Measurements from ENCODE around the gene KCNG2. TPM values are rescaled to one million over a fixed set of nuclear protein-coding genes. Genes with fewer than 3 reads are reported as not detected.

Gene KCNG2
- total RNA-seq, 2 experiments from 2014 or later, result not detected

- ChIA-PET CTCF (interaction anchor here (1.2 kb wide), 1 partner anchor 8 kb away, joined by 4 read pairs; no protein-coding TSS in a partner anchor), POLR2A (no interaction called here)
- H3K27me3 Mint-ChIP-seq, result no peaks in the 10 kb centered on the region
- H3K4me3 Mint-ChIP-seq, result no peak overlapping the region
- peaks cover 27% of the 10 kb centered on the region for H3K4me1 Mint-ChIP-seq
- peaks cover 25% of the 10 kb centered on the region for H3K36me3 Mint-ChIP-seq (ENCODE audit: low read depth)
- H3K27ac Mint-ChIP-seq, result no peak overlapping the region
- no peaks in the 10 kb centered on the region for H3K9me3 Mint-ChIP-seq
- DNase-seq, result no peak
These were observed 145.9 kb downstream of the KCNG2 start for GRCh38 chr18:79943608-79944125.

GRCh38 chr18:79944126-79944731 is 146.5 kb downstream of the KCNG2 start:
- Mint-ChIP-seq H3K9me3 (no peaks in the 10 kb centered on the region), H3K27ac (peak overlapping the region; percentile 79), H3K4me1 (peaks cover 33% of the 10 kb centered on the region), H3K36me3 (ENCODE audit: low read depth) (peaks cover 26% of the 10 kb centered on the region), H3K27me3 (no peaks in the 10 kb centered on the region), H3K4me3 (no peak overlapping the region)
- peak; percentile 54 for DNase-seq
- POLR2A ChIA-PET, result no interaction called here
- CTCF ChIA-PET, result interaction anchor here (1.2 kb wide), 1 partner anchor 9 kb away, joined by 4 read pairs; no protein-coding TSS in a partner anchor

- Mint-ChIP-seq H3K9me3 (no peaks in the 10 kb centered on the region), H3K4me3 (no peak overlapping the region), H3K36me3 (ENCODE audit: low read depth) (peaks cover 24% of the 10 kb centered on the region), H3K4me1 (peaks cover 37% of the 10 kb centered on the region), H3K27me3 (no peaks in the 10 kb centered on the region), H3K27ac (peak overlapping the region; percentile 79)
- CTCF ChIA-PET, result interaction anchor here (1.2 kb wide), 1 partner anchor 9 kb away, joined by 4 read pairs; no protein-coding TSS in a partner anchor
- no peak for DNase-seq
- POLR2A ChIA-PET, result no interaction called here
These were observed 147.0 kb downstream of the KCNG2 start for GRCh38 chr18:79944746-79945117.

- POLR2A ChIA-PET, result no interaction called here
- Mint-ChIP-seq H3K9me3 (no peaks in the 10 kb centered on the region), H3K27me3 (no peaks in the 10 kb centered on the region), H3K36me3 (ENCODE audit: low read depth) (peaks cover 22% of the 10 kb centered on the region), H3K27ac (no peak overlapping the region), H3K4me3 (no peak overlapping the region), H3K4me1 (peaks cover 43% of the 10 kb centered on the region)
- CTCF ChIA-PET, result interaction anchor here (0.6 kb wide), 1 partner anchor 40 kb away, joined by 5 read pairs; no protein-coding TSS in a partner anchor
- DNase-seq, result no peak
These were observed 147.6 kb downstream of the KCNG2 start for GRCh38 chr18:79945118-79946042.

GRCh38 chr18:79947054-79947755 is 149.5 kb downstream of the KCNG2 start:
- CTCF ChIA-PET, result interaction anchor here (1.2 to 1.4 kb wide), 2 partner anchors 10 kb away, joined by 4 to 7 read pairs; no protein-coding TSS in a partner anchor
- Mint-ChIP-seq H3K4me1 (peaks cover 45% of the 10 kb centered on the region), H3K36me3 (ENCODE audit: low read depth) (peaks cover 15% of the 10 kb centered on the region), H3K4me3 (no peak overlapping the region), H3K9me3 (no peaks in the 10 kb centered on the region), H3K27me3 (no peaks in the 10 kb centered on the region), H3K27ac (no peak overlapping the region)
- POLR2A ChIA-PET, result no interaction called here
- DNase-seq, result no peak

- Mint-ChIP-seq H3K36me3 (ENCODE audit: low read depth) (peaks cover 12% of the 10 kb centered on the region), H3K27me3 (no peaks in the 10 kb centered on the region), H3K4me1 (peaks cover 42% of the 10 kb centered on the region), H3K9me3 (no peaks in the 10 kb centered on the region), H3K4me3 (no peak overlapping the region), H3K27ac (no peak overlapping the region)
- CTCF ChIA-PET, result interaction anchor here (1.2 to 1.4 kb wide), 2 partner anchors 9 to 11 kb away, joined by 4 to 7 read pairs; no protein-coding TSS in a partner anchor
- no peak for DNase-seq
- POLR2A ChIA-PET, result no interaction called here
These were observed 150.3 kb downstream of the KCNG2 start for GRCh38 chr18:79947881-79948610.

GRCh38 chr18:79948719-79949411 is 151.1 kb downstream of the KCNG2 start:
- peaks cover under 1% of the 10 kb centered on the region for H3K27me3 Mint-ChIP-seq
- ChIA-PET CTCF (interaction anchor here (3.2 kb wide), 1 partner anchor 14 kb away, joined by 13 read pairs; no protein-coding TSS in a partner anchor), POLR2A (no interaction called here)
- H3K9me3 Mint-ChIP-seq, result no peaks in the 10 kb centered on the region
- peaks cover 12% of the 10 kb centered on the region for H3K36me3 Mint-ChIP-seq (ENCODE audit: low read depth)
- no peak overlapping the region for H3K4me3 Mint-ChIP-seq
- peak overlapping the region; percentile 3 for H3K27ac Mint-ChIP-seq
- peaks cover 40% of the 10 kb centered on the region for H3K4me1 Mint-ChIP-seq
- DNase-seq, result no peak

Other genes with a start within 250 kb of the KCNG2 start
- gene CTDP1, start 118.1 kb upstream of the KCNG2 start, total RNA-seq, result 10 to 100 TPM; 30.9 to 35.0 TPM
- gene SLC66A2, start 153.7 kb downstream of the KCNG2 start, total RNA-seq, result 10 to 100 TPM; 28.3 to 34.6 TPM
- 10 to 100 TPM in 1 of 2 experiments, 1 to 10 TPM in 1; 7.2 to 11.5 TPM for gene HSBP1L1, start 166.7 kb downstream of the KCNG2 start, total RNA-seq
- 100 to 1,000 TPM; 131 TPM for gene TXNL4A, start 190.6 kb downstream of the KCNG2 start, total RNA-seq
- gene RBFA, start 236.5 kb downstream of the KCNG2 start, total RNA-seq, result 10 to 100 TPM; 24.2 to 25.0 TPM